A549 treated with dexamethasone at 1 μM for 4 hours (cell line): Measurements from ENCODE around the gene ACKR1. TPM values are rescaled to one million over a fixed set of nuclear protein-coding genes. Genes with fewer than 3 reads are reported as not detected.

Source experiments
- total RNA-seq: library from RNA; stranded (reverse); fragments of 200-300 nt; extraction: Qiagen RNA extraction; gene quantifications from 5 replicates; pipeline ENCODE4 v1.2.3, GENCODE V29; 2022

ACKR1 gene, protein sequence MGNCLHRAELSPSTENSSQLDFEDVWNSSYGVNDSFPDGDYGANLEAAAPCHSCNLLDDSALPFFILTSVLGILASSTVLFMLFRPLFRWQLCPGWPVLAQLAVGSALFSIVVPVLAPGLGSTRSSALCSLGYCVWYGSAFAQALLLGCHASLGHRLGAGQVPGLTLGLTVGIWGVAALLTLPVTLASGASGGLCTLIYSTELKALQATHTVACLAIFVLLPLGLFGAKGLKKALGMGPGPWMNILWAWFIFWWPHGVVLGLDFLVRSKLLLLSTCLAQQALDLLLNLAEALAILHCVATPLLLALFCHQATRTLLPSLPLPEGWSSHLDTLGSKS
- 0.05 to 0.20 TPM (median 0.07 TPM) in 3 of 5 replicates, not detected in the others for total RNA-seq

DNA sequence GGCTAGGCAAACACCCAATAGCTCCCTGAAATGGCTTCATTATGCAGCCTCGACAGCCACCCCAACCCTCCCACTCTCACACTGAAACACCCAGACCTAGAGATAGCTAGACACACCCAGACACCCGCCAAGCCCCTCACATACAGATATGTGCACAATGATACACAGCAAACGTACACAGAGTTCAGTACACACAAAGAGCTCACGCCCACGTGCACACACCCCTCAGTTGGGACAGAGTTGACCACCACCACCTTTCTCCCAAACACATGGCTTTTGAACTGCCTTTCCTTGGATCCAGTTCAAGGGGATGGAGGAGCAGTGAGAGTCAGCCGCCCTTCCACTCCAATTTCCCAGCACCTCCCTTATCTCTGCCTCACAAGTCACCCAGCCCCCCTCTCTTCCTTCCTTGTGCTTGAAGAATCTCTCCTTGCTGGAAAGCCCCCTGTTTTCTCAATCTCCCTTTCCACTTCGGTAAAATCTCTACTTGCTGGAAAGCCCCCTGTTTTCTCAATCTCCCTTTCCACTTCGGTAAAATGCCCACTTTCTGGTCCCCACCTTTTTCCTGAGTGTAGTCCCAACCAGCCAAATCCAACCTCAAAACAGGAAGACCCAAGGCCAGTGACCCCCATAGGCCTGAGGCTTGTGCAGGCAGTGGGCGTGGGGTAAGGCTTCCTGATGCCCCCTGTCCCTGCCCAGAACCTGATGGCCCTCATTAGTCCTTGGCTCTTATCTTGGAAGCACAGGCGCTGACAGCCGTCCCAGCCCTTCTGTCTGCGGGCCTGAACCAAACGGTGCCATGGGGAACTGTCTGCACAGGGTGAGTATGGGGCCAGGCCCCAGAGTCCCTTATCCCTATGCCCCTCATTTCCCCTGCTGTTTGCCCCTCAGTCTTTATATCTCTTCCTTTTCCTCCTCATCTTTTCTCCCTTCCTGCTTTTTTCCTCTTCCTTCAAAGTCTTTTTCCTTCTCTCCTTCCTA lies at the start of gene ACKR1:
TSS of gene ACKR1 (plus strand) at position 715 of the 981 bp plus-strand sequence. CDS start at position 800, 85 bp downstream.

GRCh38 chr1:159171254-159171687 lies 33.4 kb upstream of the ACKR1 start, which contains the start of gene CADM3:
Gene CADM3 (plus strand): TSS chr1:159171615. CDS start chr1:159171766, 151 bp downstream.

Other genes with a start within 250 kb of the ACKR1 start
- 2.4 to 3.3 TPM (median 3.0 TPM) in 5 replicates for gene IFI16, start 195.0 kb upstream of the ACKR1 start, total RNA-seq
- gene AIM2, start 128.1 kb upstream of the ACKR1 start, total RNA-seq: not detected in 5 replicates
- 0.12 to 0.26 TPM (median 0.21 TPM) in 5 replicates for gene CADM3, start 33.3 kb upstream of the ACKR1 start, total RNA-seq
- gene FCER1A, start 97.5 kb downstream of the ACKR1 start, total RNA-seq: 0.11 TPM in 1 of 5 replicates, not detected in the others
- gene OR10J4, start 227.3 kb downstream of the ACKR1 start, total RNA-seq: not detected in 5 replicates
- not detected in 5 replicates for gene OR10J1, start 234.8 kb downstream of the ACKR1 start, total RNA-seq